Measurements from ENCODE around the gene TNRC6B.
"Not testable (repeated sequence)": the region's sequence is repeated elsewhere in the genome, so short reads cannot be mapped to it uniquely, and the experiment has no call there.

Gene TNRC6B

DNA sequence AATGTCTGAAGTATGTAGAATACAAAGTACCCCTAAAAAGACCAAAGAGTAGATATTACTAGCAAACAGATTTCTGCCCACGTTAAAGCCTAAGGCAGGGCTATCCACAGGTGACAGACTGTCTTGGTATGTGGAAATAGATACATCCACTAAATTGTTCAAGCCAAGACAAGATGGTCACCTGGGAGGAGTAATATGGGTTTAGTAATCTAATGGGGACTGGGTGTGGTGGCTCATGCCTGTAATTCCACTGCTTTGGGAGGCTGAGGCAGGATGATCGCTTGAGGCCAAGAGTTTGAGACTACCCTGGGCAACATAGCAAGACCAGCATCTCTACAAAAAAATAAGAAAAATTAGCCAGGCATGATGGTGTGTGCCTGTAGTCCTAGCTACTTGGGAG lies 200.2 kb downstream of the TNRC6B start:
- no peak overlapping the region for H3K27ac ChIP-seq (replicated peaks)
- H3K27me3 ChIP-seq (ENCODE audit: insufficient read depth, poor library complexity, severe bottlenecking), result no peaks in the 10 kb centered on the region
- TF ChIP-seq, protein P1, sequence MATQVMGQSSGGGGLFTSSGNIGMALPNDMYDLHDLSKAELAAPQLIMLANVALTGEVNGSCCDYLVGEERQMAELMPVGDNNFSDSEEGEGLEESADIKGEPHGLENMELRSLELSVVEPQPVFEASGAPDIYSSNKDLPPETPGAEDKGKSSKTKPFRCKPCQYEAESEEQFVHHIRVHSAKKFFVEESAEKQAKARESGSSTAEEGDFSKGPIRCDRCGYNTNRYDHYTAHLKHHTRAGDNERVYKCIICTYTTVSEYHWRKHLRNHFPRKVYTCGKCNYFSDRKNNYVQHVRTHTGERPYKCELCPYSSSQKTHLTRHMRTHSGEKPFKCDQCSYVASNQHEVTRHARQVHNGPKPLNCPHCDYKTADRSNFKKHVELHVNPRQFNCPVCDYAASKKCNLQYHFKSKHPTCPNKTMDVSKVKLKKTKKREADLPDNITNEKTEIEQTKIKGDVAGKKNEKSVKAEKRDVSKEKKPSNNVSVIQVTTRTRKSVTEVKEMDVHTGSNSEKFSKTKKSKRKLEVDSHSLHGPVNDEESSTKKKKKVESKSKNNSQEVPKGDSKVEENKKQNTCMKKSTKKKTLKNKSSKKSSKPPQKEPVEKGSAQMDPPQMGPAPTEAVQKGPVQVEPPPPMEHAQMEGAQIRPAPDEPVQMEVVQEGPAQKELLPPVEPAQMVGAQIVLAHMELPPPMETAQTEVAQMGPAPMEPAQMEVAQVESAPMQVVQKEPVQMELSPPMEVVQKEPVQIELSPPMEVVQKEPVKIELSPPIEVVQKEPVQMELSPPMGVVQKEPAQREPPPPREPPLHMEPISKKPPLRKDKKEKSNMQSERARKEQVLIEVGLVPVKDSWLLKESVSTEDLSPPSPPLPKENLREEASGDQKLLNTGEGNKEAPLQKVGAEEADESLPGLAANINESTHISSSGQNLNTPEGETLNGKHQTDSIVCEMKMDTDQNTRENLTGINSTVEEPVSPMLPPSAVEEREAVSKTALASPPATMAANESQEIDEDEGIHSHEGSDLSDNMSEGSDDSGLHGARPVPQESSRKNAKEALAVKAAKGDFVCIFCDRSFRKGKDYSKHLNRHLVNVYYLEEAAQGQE (IDR thresholded peaks at IDR 0.05; ENCODE audit: insufficient replicate concordance, low read depth), result no peak
- TF ChIP-seq GABPA (IDR thresholded peaks at IDR 0.05; ENCODE audit: low read depth) (no peak), SPI1 (IDR thresholded peaks at IDR 0.05; ENCODE audit: borderline replicate concordance, low read depth) (no peak), POLR2AphosphoS5 (IDR thresholded peaks at IDR 0.05; ENCODE audit: low read depth) (no peak)
- TF ChIP-seq, protein P2, sequence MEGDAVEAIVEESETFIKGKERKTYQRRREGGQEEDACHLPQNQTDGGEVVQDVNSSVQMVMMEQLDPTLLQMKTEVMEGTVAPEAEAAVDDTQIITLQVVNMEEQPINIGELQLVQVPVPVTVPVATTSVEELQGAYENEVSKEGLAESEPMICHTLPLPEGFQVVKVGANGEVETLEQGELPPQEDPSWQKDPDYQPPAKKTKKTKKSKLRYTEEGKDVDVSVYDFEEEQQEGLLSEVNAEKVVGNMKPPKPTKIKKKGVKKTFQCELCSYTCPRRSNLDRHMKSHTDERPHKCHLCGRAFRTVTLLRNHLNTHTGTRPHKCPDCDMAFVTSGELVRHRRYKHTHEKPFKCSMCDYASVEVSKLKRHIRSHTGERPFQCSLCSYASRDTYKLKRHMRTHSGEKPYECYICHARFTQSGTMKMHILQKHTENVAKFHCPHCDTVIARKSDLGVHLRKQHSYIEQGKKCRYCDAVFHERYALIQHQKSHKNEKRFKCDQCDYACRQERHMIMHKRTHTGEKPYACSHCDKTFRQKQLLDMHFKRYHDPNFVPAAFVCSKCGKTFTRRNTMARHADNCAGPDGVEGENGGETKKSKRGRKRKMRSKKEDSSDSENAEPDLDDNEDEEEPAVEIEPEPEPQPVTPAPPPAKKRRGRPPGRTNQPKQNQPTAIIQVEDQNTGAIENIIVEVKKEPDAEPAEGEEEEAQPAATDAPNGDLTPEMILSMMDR (IDR thresholded peaks at IDR 0.05; ENCODE audit: insufficient read depth, low read length), result no peak
- no peak overlapping the region for H3K4me3 ChIP-seq (replicated peaks; ENCODE audit: insufficient read depth, low read length)
- DNase-seq (ENCODE audit: low read depth in 1 of 2, low spot score in 1 of 2), result no peak

DNA sequence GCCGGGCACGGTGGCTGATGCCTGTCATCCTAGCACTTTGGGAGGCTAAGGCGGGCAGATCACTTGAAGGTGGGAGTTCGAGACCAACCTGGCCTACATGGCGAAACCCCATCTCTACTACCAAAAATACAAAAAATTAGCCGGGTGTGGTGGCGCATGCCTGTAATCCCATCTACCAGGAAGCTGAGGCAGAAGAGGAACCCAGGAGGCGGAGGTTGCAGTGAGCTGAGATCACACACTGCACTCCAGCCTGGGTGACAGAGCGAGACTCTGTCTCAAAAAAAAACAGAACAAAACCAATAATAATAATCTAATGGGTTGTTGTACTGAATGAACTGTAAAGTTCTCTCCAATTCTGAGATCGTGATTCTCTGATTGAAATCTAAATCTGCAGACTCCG lies 200.7 kb downstream of the TNRC6B start:
- not testable (repeated sequence) for H3K4me3 ChIP-seq (replicated peaks; ENCODE audit: insufficient read depth, low read length); H3K27ac ChIP-seq (replicated peaks); H3K27me3 ChIP-seq (ENCODE audit: insufficient read depth, poor library complexity, severe bottlenecking)
- peak in 1 of 2 experiments; percentile 67 for DNase-seq (ENCODE audit: low read depth in 1 of 2, low spot score in 1 of 2)
- peak; percentile 57; the same call in 1 of the 2 replicates for TF ChIP-seq SPI1 (IDR thresholded peaks at IDR 0.05; ENCODE audit: borderline replicate concordance, low read depth)

DNA sequence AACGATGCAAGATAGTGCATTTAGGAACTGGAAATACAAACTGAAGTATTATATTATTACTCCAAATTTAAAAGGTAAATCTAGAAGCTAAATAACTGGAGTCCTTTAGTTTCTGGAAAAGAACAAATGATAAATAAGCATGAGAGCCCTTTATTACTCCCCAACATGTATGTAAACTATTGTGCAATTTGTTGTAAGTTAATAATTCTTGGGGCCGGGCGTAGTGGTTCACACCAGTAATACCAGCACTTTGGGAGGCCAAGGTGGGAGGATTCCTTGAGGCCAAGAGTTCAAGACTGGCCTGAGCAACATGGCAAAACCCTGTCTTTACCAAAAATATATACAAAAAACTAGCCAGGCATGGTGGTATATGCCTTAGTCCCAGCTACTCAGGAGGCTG lies 203.7 kb downstream of the TNRC6B start:
- Histone ChIP-seq H3K4me3 (replicated peaks; ENCODE audit: insufficient read depth, low read length) (no peak overlapping the region), H3K27me3 (ENCODE audit: insufficient read depth, poor library complexity, severe bottlenecking) (no peaks in the 10 kb centered on the region), H3K27ac (replicated peaks) (no peak overlapping the region)
- DNase-seq (ENCODE audit: low read depth in 1 of 2, low spot score in 1 of 2), result no peak
- no peak for TF ChIP-seq SPI1 (IDR thresholded peaks at IDR 0.05; ENCODE audit: borderline replicate concordance, low read depth)
- no peak for TF ChIP-seq GABPA (IDR thresholded peaks at IDR 0.05; ENCODE audit: low read depth)

DNA sequence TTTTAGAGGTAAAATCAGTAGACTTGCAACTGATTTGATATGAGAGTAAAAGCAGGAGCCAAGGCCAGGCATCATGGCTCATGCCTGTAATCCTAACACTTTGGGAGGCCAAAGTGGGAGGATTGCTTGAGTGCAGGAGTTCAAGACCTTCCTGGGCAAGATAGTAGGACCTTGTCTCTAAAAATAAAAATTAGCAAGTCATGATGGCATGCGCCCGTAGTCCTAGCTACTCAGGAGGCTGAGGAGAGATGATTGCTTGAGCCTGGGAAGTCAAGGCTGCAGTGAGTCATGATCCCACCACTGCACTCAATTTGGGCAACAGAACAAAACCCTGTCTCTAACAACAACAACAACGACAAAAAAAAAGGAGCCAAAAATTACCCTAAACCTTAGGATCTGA lies 206.2 kb downstream of the TNRC6B start:
- DNase-seq (ENCODE audit: low read depth in 1 of 2, low spot score in 1 of 2), result no peak
- Histone ChIP-seq H3K4me3 (replicated peaks; ENCODE audit: insufficient read depth, low read length) (no peak overlapping the region), H3K27me3 (ENCODE audit: insufficient read depth, poor library complexity, severe bottlenecking) (no peaks in the 10 kb centered on the region), H3K27ac (replicated peaks) (no peak overlapping the region)
- TF ChIP-seq, protein P2 (IDR thresholded peaks at IDR 0.05; ENCODE audit: insufficient read depth, low read length), result no peak
- no peak for TF ChIP-seq POLR2AphosphoS5 (IDR thresholded peaks at IDR 0.05; ENCODE audit: low read depth)
- TF ChIP-seq, protein P1 (IDR thresholded peaks at IDR 0.05; ENCODE audit: insufficient replicate concordance, low read depth), result no peak
- no peak for TF ChIP-seq SPI1 (IDR thresholded peaks at IDR 0.05; ENCODE audit: borderline replicate concordance, low read depth)

DNA sequence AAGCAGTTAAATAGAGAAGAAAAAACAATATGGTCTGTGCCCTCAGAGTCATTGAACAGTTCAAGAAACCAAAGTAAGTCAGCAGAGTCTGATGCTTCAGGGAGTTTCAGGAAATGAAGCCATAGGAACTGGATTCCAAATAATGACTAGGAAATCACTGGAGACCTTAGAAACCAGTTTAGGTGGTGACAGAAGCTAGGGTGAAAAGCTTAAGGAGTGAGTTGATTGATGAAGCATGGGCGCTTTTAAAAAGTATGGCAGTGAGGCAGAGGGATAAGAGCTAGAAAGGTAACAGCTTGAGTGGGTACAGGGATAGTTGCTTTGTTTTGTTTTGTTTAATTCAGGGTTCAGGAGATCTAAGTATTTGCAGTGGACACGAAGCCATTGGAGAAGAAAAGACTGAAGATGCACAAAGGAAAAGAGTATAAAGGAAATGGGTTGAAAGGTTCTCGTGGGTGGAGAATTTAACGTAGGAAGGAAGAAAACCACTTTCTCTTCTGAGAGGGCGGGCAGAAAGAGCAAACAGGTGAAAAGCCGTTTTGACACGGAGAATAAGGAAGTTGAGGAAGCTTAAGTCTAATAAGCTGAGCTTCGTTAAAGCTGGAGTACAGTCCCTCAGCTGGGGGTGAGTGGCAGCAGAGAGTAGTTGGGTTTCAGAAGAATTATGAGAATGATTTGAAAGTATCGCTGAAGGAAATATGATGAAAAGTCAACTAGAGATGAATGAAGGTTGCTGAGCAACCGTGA lies 207.5 kb downstream of the TNRC6B start:
- peak overlapping the region; percentile 5; the same call in 1 of the 2 replicates for H3K4me3 ChIP-seq (replicated peaks; ENCODE audit: insufficient read depth, low read length)
- peak overlapping the region; percentile 55 for H3K27ac ChIP-seq (replicated peaks)
- TF ChIP-seq POLR2AphosphoS5 (IDR thresholded peaks at IDR 0.05; ENCODE audit: low read depth) (no peak), GABPA (IDR thresholded peaks at IDR 0.05; ENCODE audit: low read depth) (no peak), SPI1 (IDR thresholded peaks at IDR 0.05; ENCODE audit: borderline replicate concordance, low read depth) (peak; percentile 33; the same call in 1 of the 2 replicates)
- TF ChIP-seq, protein P2 (IDR thresholded peaks at IDR 0.05; ENCODE audit: insufficient read depth, low read length), result no peak
- TF ChIP-seq, protein P1 (IDR thresholded peaks at IDR 0.05; ENCODE audit: insufficient replicate concordance, low read depth), result no peak
- H3K27me3 ChIP-seq (ENCODE audit: insufficient read depth, poor library complexity, severe bottlenecking), result no peaks in the 10 kb centered on the region
- DNase-seq (ENCODE audit: low read depth in 1 of 2, low spot score in 1 of 2), result peak in 1 of 2 experiments; percentile 57

Data from HL-60 (cell line).